GM12801 (cell line): ENCODE results near the gene LRRC8C.

Experiments used
- TF ChIP-seq, protein P1 (sequence below): IDR thresholded peaks from one replicate; pipeline ENCODE4 v1.5.1; 2011; ENCODE audit warnings: control low read depth; ENCODE audit not compliant: insufficient read length; ENCODE audit errors: extremely low read depth

LRRC8C gene

DNA sequence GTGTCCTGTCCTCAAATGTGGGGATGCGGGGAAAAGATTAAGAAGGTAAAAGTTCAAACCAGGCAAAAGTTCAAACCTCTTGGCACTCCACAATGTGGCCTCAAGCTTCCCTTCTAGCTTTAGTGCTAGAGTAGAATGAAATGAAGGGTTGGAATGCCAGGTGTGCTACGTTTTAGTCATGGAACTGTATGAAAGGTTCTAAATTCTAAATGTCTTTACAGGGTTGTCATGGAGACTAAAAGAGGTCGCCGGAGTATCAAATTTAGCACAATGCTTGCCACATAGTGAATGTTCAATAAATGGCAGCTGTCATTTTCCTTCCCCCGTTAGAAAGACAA is 130.7 kb downstream of the LRRC8C start:
- TF ChIP-seq, protein P1, sequence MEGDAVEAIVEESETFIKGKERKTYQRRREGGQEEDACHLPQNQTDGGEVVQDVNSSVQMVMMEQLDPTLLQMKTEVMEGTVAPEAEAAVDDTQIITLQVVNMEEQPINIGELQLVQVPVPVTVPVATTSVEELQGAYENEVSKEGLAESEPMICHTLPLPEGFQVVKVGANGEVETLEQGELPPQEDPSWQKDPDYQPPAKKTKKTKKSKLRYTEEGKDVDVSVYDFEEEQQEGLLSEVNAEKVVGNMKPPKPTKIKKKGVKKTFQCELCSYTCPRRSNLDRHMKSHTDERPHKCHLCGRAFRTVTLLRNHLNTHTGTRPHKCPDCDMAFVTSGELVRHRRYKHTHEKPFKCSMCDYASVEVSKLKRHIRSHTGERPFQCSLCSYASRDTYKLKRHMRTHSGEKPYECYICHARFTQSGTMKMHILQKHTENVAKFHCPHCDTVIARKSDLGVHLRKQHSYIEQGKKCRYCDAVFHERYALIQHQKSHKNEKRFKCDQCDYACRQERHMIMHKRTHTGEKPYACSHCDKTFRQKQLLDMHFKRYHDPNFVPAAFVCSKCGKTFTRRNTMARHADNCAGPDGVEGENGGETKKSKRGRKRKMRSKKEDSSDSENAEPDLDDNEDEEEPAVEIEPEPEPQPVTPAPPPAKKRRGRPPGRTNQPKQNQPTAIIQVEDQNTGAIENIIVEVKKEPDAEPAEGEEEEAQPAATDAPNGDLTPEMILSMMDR: no peak

DNA sequence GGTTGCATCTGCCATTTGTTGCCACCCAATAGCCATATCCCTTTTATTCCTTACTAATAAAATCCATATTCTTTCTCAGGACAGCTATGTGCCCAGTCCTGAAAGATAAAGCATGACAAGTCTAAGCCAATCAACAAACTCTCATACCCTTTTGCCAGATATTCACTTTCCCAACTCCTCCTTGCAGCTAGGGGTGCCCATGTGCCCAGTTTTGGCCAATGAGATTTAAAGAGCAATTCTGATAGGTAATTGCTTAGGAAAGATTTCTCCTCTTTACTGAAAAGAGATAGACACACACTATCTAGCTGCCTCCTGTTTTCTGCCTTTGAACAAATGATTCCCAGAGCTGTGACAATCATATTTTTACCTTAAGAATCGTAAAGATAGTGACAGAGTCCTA is 132.9 kb downstream of the LRRC8C start:
- TF ChIP-seq, protein P1: no peak

DNA sequence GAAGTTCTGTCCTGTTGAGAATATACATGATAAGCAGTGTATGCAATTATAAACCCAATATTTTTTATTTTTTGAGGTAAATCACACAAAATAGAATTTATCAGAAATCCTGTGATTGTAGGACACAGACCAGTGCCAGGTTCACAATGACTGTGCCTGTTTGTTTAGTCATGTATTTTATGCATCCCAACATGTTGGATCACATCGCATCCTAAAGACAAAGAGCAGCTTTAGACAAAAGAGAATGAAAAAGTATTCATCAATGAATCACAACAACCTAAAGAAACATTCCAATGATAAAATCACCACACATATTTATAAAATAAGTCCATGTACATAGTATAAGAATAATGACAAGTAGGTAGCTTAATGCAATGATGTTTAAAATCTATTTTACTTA is 134.7 kb downstream of the LRRC8C start:
- TF ChIP-seq, protein P1: no peak
